T-helper 17 cell (primary cell): ENCODE data around the gene SYCP1. TPM values are rescaled to one million over a fixed set of nuclear protein-coding genes. Genes with fewer than 3 reads are reported as not detected.
"Not testable (repeated sequence)": the region's sequence is repeated elsewhere in the genome, so short reads cannot be mapped to it uniquely, and the experiment has no call there.

ENCODE experiments used
- ATAC-seq: fragments of 150-1000 bp; cut with Tn5 transposase; 2 replicates; pipeline ENCODE4 v1.10.0; 2021; ENCODE audit warnings: mild to moderate bottlenecking, moderate library complexity
- DNase-seq, 3 donors: peaks; one replicate each; pipeline versions ENCODE4 v3.0.0 to v3.0.0-alpha.2; 2020 to 2021
- H3K9me3 ChIP-seq: one replicate; pipeline ENCODE4 v1.7.0; 2013; ENCODE audit warnings: low read length, mild to moderate bottlenecking; ENCODE audit not compliant: control insufficient read depth, poor library complexity, severe bottlenecking
- H3K27ac Mint-ChIP-seq: one replicate; pipeline ENCODE4 v1.8.0; 2022; ENCODE audit warnings: mild to moderate bottlenecking, moderate library complexity, mixed read lengths
- H3K27me3 Mint-ChIP-seq: one replicate; pipeline ENCODE4 v1.8.0; 2022; ENCODE audit warnings: mixed read lengths
- H3K36me3 Mint-ChIP-seq: one replicate; pipeline ENCODE4 v1.8.0; 2022; ENCODE audit warnings: low read depth, mixed read lengths
- H3K4me1 Mint-ChIP-seq: one replicate; pipeline ENCODE4 v1.8.0; 2022; ENCODE audit warnings: mild to moderate bottlenecking, mixed read lengths
- H3K4me3 Mint-ChIP-seq: one replicate; pipeline ENCODE4 v1.8.0; 2022; ENCODE audit warnings: mild to moderate bottlenecking, moderate library complexity, mixed read lengths
- total RNA-seq, 4 donors: library from RNA in 2 of 4; stranded (reverse) in 2 of 4; gene quantifications; one replicate each; pipeline ENCODE4 v1.2.3 and lab custom pipeline; 2022 to 2026

Gene SYCP1
- total RNA-seq, 2 donors from 2014 or later = not detected

DNA sequence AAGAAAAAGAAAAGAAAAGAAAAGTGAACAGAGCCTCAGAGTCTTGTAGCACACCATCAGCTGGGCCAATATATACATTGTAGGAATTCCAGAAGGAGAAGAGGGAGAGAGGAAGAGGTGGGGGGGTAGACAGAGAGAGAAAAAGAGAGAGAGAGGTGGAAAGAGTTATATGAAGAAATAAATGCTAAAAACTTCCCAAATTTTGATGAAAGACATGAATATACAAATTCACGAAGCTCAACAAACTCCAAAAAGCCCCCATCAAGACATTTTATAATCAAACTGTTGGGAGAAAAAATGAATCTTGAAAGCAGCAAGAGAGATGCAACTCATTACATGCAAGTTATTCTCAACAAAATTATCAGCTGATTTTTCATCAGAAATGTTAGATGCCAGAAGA is 133.4 kb downstream of the SYCP1 start:
- no peaks in the 10 kb centered on the region for H3K27me3 Mint-ChIP-seq
- ATAC-seq (no peak), DNase-seq (no peak)
- H3K4me1 Mint-ChIP-seq = no peaks in the 10 kb centered on the region
- no peak overlapping the region for H3K27ac Mint-ChIP-seq
- peaks cover 2% of the 10 kb centered on the region for H3K36me3 Mint-ChIP-seq
- H3K9me3 ChIP-seq = peaks cover 15% of the 10 kb centered on the region
- no peak overlapping the region for H3K4me3 Mint-ChIP-seq

GRCh38 chr1:114997510-114998289 is 143.0 kb downstream of the SYCP1 start:
- H3K27me3 Mint-ChIP-seq = peaks cover 6% of the 10 kb centered on the region
- ATAC-seq (no peak), DNase-seq (no peak)
- H3K27ac Mint-ChIP-seq = no peak overlapping the region
- H3K4me3 Mint-ChIP-seq = no peak overlapping the region
- no peaks in the 10 kb centered on the region for H3K9me3 ChIP-seq
- no peaks in the 10 kb centered on the region for H3K36me3 Mint-ChIP-seq
- H3K4me1 Mint-ChIP-seq = no peaks in the 10 kb centered on the region

- ATAC-seq (no peak), DNase-seq (no peak)
- peaks cover 7% of the 10 kb centered on the region for H3K27me3 Mint-ChIP-seq
- H3K4me3 Mint-ChIP-seq = no peak overlapping the region
- peaks cover 2% of the 10 kb centered on the region for H3K9me3 ChIP-seq
- H3K4me1 Mint-ChIP-seq = no peaks in the 10 kb centered on the region
- H3K36me3 Mint-ChIP-seq = no peaks in the 10 kb centered on the region
- no peak overlapping the region for H3K27ac Mint-ChIP-seq
Measured at GRCh38 chr1:115006191-115006590, 151.5 kb downstream of the SYCP1 start.

- Mint-ChIP-seq H3K27ac (no peak overlapping the region), H3K4me3 (no peak overlapping the region), H3K27me3 (no peaks in the 10 kb centered on the region), H3K4me1 (no peaks in the 10 kb centered on the region), H3K36me3 (no peaks in the 10 kb centered on the region)
- no peak for ATAC-seq
- no peak for DNase-seq
- peaks cover 2% of the 10 kb centered on the region for H3K9me3 ChIP-seq
Measured at GRCh38 chr1:115012006-115012405, 157.3 kb downstream of the SYCP1 start.

DNA sequence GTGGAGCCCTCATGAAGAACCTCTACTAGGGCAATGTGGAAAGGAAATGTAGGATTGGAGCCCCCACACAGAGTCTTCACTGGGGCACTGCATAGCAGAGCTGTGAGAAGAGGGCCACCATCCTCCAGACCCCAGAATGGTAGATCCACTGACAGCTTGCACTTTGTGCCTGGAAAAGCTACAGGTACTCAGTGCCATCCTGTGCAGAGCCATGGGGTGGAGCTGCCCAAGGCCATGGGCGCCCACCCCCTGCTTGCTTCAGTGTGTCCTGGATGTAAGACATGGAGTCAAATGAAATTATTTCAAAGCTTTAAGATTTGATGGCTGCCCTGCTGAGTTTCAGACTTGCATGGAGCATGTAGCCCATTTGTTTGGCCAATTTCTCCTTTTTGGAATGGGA is 157.8 kb downstream of the SYCP1 start:
- H3K27me3 Mint-ChIP-seq = no peaks in the 10 kb centered on the region
- ATAC-seq = no peak
- no peak overlapping the region for H3K27ac Mint-ChIP-seq
- no peaks in the 10 kb centered on the region for H3K36me3 Mint-ChIP-seq
- DNase-seq = no peak
- peaks cover 2% of the 10 kb centered on the region for H3K9me3 ChIP-seq
- H3K4me1 Mint-ChIP-seq = no peaks in the 10 kb centered on the region
- no peak overlapping the region for H3K4me3 Mint-ChIP-seq

DNA sequence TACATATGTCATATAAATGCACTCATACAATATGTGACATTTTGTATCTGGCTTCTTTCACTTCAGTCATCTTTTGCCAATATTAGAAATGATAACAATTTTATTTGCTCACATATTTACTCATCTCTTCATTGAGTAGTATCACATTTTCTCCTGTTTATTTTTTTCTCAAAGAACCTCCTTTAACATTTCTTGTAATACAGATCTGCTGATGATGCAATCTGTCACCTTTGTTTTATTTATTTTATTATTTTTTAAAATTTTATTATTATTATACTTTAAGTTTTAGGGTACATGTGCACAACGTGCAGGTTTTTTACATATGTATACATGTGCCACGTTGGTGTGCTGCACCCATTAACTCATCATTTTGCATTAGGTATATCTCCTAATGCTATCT is 159.1 kb downstream of the SYCP1 start:
- H3K9me3 ChIP-seq = peaks cover 2% of the 10 kb centered on the region
- no peak for DNase-seq
- Mint-ChIP-seq H3K27me3 (no peaks in the 10 kb centered on the region), H3K4me1 (no peaks in the 10 kb centered on the region), H3K27ac (no peak overlapping the region), H3K4me3 (no peak overlapping the region), H3K36me3 (no peaks in the 10 kb centered on the region)
- no peak for ATAC-seq

DNA sequence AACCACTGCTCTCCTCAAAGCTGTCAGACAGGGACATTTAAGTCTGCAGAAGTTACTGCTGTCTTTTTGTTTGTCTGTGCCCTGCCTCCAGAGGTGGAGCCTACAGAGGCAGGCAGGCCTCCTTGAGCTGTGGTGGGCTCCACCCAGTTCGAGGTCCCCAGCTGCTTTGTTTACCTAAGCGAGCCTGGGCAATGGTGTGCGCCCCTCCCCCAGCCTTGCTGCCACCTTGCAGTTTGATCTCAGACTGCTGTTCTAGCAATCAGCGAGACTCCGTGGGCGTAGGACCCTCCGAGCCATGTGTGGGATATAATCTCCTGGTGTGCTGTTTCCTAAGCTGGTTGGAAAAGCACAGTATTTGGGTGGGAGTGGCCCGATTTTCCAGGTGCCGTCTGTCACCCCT is 164.9 kb downstream of the SYCP1 start:
- H3K27ac Mint-ChIP-seq, H3K4me1 Mint-ChIP-seq, H3K4me3 Mint-ChIP-seq, ATAC-seq, H3K36me3 Mint-ChIP-seq, DNase-seq, H3K9me3 ChIP-seq: not testable (repeated sequence)
- H3K27me3 Mint-ChIP-seq = peaks cover 12% of the 10 kb centered on the region

DNA sequence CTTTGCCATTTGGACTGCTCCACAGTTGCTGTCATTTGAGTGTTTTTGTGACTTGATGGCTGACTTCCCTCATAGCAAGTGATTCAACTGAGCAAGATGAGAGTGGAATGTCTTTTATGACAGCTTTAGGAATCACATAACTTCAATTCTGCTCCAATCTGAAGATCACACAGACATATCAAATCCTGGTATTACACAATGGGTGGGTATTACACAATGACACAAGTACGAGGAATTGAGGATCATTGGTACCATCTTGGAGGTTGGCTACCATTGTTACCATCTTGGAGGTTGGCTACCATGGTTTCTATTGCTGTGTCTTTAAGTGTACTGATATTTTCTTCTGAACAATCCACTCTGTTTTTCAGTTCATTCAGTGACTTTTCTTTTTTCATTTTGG is 166.5 kb downstream of the SYCP1 start:
- no peaks in the 10 kb centered on the region for H3K9me3 ChIP-seq
- Mint-ChIP-seq H3K27ac (no peak overlapping the region), H3K27me3 (peaks cover 12% of the 10 kb centered on the region), H3K4me1 (no peaks in the 10 kb centered on the region), H3K4me3 (no peak overlapping the region), H3K36me3 (peaks cover 4% of the 10 kb centered on the region)
- ATAC-seq (no peak), DNase-seq (no peak)

DNA sequence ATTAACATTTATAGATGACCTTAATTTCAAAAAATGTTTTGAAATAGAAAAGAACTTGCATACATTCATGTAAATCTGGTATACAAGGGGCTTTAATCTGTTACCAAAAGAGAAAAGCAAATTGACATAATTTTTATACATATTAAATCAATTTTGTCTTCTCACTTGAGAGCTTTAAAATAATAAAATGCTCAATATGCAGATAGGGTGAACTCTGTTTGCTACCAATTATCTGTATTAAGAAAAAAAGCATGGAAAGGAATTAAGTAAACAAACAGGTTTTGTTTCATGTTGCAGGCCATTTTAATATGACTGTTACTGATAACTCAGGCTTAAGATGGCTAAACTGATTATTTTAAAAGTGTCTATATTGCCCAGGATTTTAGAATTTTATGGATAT is 168.9 kb downstream of the SYCP1 start:
- no peak for DNase-seq
- H3K4me1 Mint-ChIP-seq = no peaks in the 10 kb centered on the region
- no peak overlapping the region for H3K4me3 Mint-ChIP-seq
- peaks cover 17% of the 10 kb centered on the region for H3K27me3 Mint-ChIP-seq
- no peak for ATAC-seq
- H3K9me3 ChIP-seq = no peaks in the 10 kb centered on the region
- H3K36me3 Mint-ChIP-seq = peaks cover 4% of the 10 kb centered on the region
- no peak overlapping the region for H3K27ac Mint-ChIP-seq

GRCh38 chr1:115029526-115029925 is 174.9 kb downstream of the SYCP1 start, which contains the start of gene TSHB:
TSS of gene TSHB (plus strand) at chr1:115029826. CDS start at chr1:115033363, 3,537 bp downstream.
- Mint-ChIP-seq H3K27me3 (peaks cover 21% of the 10 kb centered on the region), H3K4me1 (no peaks in the 10 kb centered on the region), H3K4me3 (no peak within 1 kb of the TSS), H3K36me3 (no peaks in the 10 kb centered on the region), H3K27ac (no peak within 1 kb of the TSS)
- H3K9me3 ChIP-seq = no peaks in the 10 kb centered on the region
- no peak for DNase-seq
- no peak for ATAC-seq

DNA sequence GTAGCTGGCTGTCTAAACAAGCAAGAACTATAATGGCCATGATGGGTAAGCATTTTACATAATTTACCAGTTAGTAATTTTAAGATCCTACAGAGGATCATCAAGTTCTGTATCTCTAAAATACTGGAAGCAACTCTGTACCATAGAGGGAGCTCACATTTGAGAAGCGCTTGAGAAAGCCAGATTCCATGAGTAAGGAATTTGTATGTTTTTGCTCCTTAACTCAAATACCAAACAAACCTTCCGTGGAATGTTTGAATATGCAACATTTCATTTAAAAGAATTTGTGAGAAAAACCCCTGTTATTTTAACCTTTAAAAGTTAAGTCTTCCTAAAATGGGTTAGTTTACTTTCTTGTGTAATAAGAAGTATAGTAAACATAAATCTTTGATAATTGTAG is 176.9 kb downstream of the SYCP1 start:
- no peaks in the 10 kb centered on the region for H3K9me3 ChIP-seq
- Mint-ChIP-seq H3K4me3 (no peak overlapping the region), H3K36me3 (no peaks in the 10 kb centered on the region), H3K4me1 (no peaks in the 10 kb centered on the region), H3K27me3 (peaks cover 21% of the 10 kb centered on the region), H3K27ac (no peak overlapping the region)
- ATAC-seq = no peak
- DNase-seq = no peak

DNA sequence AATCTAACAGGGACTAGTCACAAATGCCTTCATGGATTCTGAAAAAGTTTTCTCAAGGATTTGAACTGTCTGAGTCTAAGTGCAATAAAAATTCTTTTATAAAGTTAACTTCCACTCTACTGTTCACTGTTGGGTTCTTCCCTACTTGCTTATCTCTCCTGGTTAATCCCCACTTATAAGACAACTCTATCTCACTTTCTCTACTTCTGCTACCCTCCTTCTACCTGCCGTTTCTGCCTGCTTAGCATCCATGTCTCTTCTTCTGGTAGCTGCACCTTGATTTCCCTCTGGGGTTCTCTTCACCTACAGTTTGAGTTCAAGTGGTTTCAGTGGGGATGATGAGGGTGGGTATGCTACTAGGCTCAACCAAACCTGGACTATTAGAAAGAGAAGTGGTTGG is 181.0 kb downstream of the SYCP1 start:
- H3K9me3 ChIP-seq = no peaks in the 10 kb centered on the region
- Mint-ChIP-seq H3K4me3 (no peak overlapping the region), H3K27ac (no peak overlapping the region), H3K27me3 (peaks cover 2% of the 10 kb centered on the region), H3K36me3 (no peaks in the 10 kb centered on the region), H3K4me1 (no peaks in the 10 kb centered on the region)
- DNase-seq (no peak), ATAC-seq (no peak)

DNA sequence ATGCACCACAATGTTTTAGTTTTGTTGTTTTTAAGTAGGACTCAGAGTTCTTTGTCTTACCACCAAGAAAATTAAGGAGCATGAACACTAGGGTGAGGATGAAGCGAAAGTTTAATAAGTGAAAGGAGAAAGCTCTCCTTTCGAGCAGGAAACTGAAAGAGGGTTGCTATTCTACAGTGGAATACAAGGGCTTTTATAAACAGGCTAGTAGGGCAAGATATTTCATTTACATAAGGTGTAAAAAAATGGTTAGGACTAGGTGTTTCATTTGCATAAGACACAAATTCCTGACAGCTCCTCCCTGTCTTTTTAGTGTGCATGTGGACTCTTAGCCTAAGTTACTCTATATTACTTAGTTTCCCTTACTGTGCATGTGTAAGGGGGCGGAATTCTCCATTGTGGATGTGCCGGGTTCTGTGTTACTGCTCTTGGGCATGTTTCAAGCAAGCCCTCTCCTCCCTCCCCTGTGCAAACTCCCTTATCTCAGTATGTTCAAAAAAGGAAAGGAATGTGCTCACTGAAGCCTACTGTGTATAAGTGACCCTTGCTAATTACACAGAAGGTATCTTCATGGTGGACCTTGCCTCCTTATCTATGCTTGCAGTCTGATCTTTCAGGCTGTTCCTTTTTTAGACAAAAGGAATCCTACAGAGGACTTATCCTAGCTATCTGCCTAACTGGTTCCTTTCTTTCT is 182.3 kb downstream of the SYCP1 start:
- H3K9me3 ChIP-seq = no peaks in the 10 kb centered on the region
- Mint-ChIP-seq H3K27ac (no peak overlapping the region), H3K36me3 (no peaks in the 10 kb centered on the region), H3K4me3 (no peak overlapping the region), H3K4me1 (no peaks in the 10 kb centered on the region), H3K27me3 (no peaks in the 10 kb centered on the region)
- DNase-seq (no peak), ATAC-seq (no peak)

DNA sequence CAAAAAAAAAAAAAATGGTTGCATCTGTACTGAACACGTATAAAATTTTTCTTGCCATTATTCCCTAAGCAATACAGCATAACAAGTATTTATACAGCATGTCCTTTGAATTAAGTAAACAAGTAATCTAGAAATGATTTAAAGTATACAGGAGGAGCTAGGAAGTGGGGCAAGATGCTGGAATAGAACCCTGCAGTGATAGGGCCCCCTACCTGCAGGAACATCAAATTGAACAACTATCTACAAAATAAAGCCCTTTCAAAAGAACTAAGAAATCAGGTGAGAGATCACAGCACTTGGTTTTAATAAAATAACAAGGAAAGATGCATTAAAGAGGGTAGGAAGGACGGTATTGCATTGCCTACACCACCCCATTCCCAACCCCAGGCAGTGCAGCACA is 185.8 kb downstream of the SYCP1 start:
- DNase-seq (no peak), ATAC-seq (no peak)
- H3K4me3 Mint-ChIP-seq = no peak overlapping the region
- no peaks in the 10 kb centered on the region for H3K4me1 Mint-ChIP-seq
- peaks cover 2% of the 10 kb centered on the region for H3K36me3 Mint-ChIP-seq
- no peak overlapping the region for H3K27ac Mint-ChIP-seq
- H3K9me3 ChIP-seq = no peaks in the 10 kb centered on the region
- H3K27me3 Mint-ChIP-seq = no peaks in the 10 kb centered on the region
